ENCODE results near the gene ATG5. TPM values are rescaled to one million over a fixed set of nuclear protein-coding genes. Genes with fewer than 3 reads are reported as not detected.

ATG5 gene
- total RNA-seq, 1 experiment from 2014 or later = 51.4 TPM

GRCh38 chr6:106184629-106185028 is 140.9 kb downstream of the ATG5 start:
- H3K27ac ChIP-seq (ENCODE audit: low read length) = no peak overlapping the region
- in situ Hi-C loops (cut with HindIII; ENCODE audit: low pct_unique_long_range_greater_than_20kb, low sequenced_read_pairs) (no loop called here), intact Hi-C loops (cut with micrococcal nuclease; ENCODE audit: unreplicated experiment) (no loop called here)
- H3K27me3 ChIP-seq (ENCODE audit: control insufficient read depth, insufficient read depth, low read length) = no peaks in the 10 kb centered on the region
- peaks cover 2% of the 10 kb centered on the region; the same call in 1 of the 2 replicates for H3K36me3 ChIP-seq (ENCODE audit: control insufficient read depth, insufficient read depth, low read length)
- ATAC-seq (no peak), DNase-seq (ENCODE audit: low read depth, low spot score) (no peak)
- ChIA-PET CTCF (no interaction called here), POLR2A (interaction anchor here (0.7 kb wide), 1 partner anchor 457 kb away, joined by 3 read pairs; no protein-coding TSS in a partner anchor)
- H3K4me3 ChIP-seq (ENCODE audit: low read depth in 2 of 2, low read length in 2 of 2) = no peak overlapping the region
- no peaks in the 10 kb centered on the region for H3K9me3 ChIP-seq (ENCODE audit: control insufficient read depth, insufficient read depth, low read depth, low read length)
- TF ChIP-seq SIN3A (IDR thresholded peaks at IDR 0.05; ENCODE audit: borderline replicate concordance, insufficient read depth, low read depth, low read length) (no peak), TCF7L2 (IDR thresholded peaks at IDR 0.05; ENCODE audit: low read depth, low read length) (no peak), REST (IDR thresholded peaks at IDR 0.05; ENCODE audit: insufficient read depth in 1 of 2, low read depth in 2 of 2, low read length in 1 of 2) (no peak), CTCF (IDR thresholded peaks at IDR 0.05) (no peak), POLR2AphosphoS5 (IDR thresholded peaks at IDR 0.05; ENCODE audit: low read depth, low read length) (no peak)
- no TSS peak for BruUV-seq (replicated peaks)
- H3K4me1 ChIP-seq (ENCODE audit: control insufficient read depth, insufficient read depth, low read length) = no peaks in the 10 kb centered on the region

GRCh38 chr6:106183430-106183829 is 142.1 kb downstream of the ATG5 start:
- H3K9me3 ChIP-seq (ENCODE audit: control insufficient read depth, insufficient read depth, low read depth, low read length) = no peaks in the 10 kb centered on the region
- ChIA-PET CTCF (no interaction called here), POLR2A (no interaction called here)
- intact Hi-C loops (cut with micrococcal nuclease; ENCODE audit: unreplicated experiment) = no loop called here
- no peaks in the 10 kb centered on the region for H3K27me3 ChIP-seq (ENCODE audit: control insufficient read depth, insufficient read depth, low read length)
- in situ Hi-C loops (cut with HindIII; ENCODE audit: low pct_unique_long_range_greater_than_20kb, low sequenced_read_pairs) = no loop called here
- DNase-seq (ENCODE audit: low read depth, low spot score) (no peak), ATAC-seq (no peak)
- no TSS peak for BruUV-seq (replicated peaks)
- no peak overlapping the region for H3K27ac ChIP-seq (ENCODE audit: low read length)
- no peak overlapping the region for H3K4me3 ChIP-seq (ENCODE audit: low read depth in 2 of 2, low read length in 2 of 2)
- no peak for TF ChIP-seq SIN3A (IDR thresholded peaks at IDR 0.05; ENCODE audit: borderline replicate concordance, insufficient read depth, low read depth, low read length)
- TF ChIP-seq POLR2AphosphoS5 (IDR thresholded peaks at IDR 0.05; ENCODE audit: low read depth, low read length) = no peak
- no peak for TF ChIP-seq CTCF (IDR thresholded peaks at IDR 0.05)
- TF ChIP-seq TCF7L2 (IDR thresholded peaks at IDR 0.05; ENCODE audit: low read depth, low read length) = no peak
- no peak for TF ChIP-seq REST (IDR thresholded peaks at IDR 0.05; ENCODE audit: insufficient read depth in 1 of 2, low read depth in 2 of 2, low read length in 1 of 2)
- H3K4me1 ChIP-seq (ENCODE audit: control insufficient read depth, insufficient read depth, low read length) = no peaks in the 10 kb centered on the region
- H3K36me3 ChIP-seq (ENCODE audit: control insufficient read depth, insufficient read depth, low read length) = peaks cover 2% of the 10 kb centered on the region; the same call in 1 of the 2 replicates

All from Panc1 (cell line).